Cardiac fibroblast (primary cell): Measurements from ENCODE around the gene MSN.
"Not testable (repeated sequence)": the region's sequence is repeated elsewhere in the genome, so short reads cannot be mapped to it uniquely, and the experiment has no call there.

Experiments used
- DNase-seq, 2 donors: peaks; one replicate each; pipeline versions ENCODE4 v3.0.0 to v3.0.0-alpha.2; 2010; ENCODE audit warnings: low read depth in 2 of 2
- H3K4me3 ChIP-seq, 2 donors: replicated peaks in 1 of 2; 1 replicate in 1 of 2; 2 replicates in 1 of 2; pipeline ENCODE4 v1.5.1; 2011; ENCODE audit warnings: low read depth in 2 of 2, low read length in 2 of 2, mild to moderate bottlenecking in 2 of 2, moderate library complexity in 1 of 2
- TF ChIP-seq, protein P1 (sequence below): IDR thresholded peaks from one replicate; pipeline ENCODE4 v1.5.1; 2011; ENCODE audit warnings: low read depth, mild to moderate bottlenecking, low read length, inconsistent platforms

The MSN gene

DNA sequence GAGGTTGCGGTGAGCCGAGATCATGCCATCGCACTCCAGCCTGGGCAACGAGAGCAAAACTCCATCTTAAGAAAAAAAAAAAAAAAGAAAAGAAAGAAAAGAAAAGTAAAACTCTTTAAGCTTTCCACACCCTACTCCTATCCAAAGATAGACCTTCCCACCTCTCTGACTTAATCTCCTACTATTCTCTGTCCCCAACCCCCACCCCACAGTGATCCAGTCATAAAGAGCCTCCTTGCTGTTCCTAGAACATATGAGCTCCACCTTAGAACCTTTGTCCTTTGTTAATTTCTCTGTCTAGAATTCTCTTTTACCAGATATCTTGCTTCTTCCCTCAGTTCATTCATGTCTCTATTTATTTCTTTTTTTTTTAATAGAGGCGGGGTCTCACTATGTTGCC is 30.1 kb upstream of the MSN start:
- DNase-seq = no peak
- no peak overlapping the region for H3K4me3 ChIP-seq
- TF ChIP-seq, protein P1, sequence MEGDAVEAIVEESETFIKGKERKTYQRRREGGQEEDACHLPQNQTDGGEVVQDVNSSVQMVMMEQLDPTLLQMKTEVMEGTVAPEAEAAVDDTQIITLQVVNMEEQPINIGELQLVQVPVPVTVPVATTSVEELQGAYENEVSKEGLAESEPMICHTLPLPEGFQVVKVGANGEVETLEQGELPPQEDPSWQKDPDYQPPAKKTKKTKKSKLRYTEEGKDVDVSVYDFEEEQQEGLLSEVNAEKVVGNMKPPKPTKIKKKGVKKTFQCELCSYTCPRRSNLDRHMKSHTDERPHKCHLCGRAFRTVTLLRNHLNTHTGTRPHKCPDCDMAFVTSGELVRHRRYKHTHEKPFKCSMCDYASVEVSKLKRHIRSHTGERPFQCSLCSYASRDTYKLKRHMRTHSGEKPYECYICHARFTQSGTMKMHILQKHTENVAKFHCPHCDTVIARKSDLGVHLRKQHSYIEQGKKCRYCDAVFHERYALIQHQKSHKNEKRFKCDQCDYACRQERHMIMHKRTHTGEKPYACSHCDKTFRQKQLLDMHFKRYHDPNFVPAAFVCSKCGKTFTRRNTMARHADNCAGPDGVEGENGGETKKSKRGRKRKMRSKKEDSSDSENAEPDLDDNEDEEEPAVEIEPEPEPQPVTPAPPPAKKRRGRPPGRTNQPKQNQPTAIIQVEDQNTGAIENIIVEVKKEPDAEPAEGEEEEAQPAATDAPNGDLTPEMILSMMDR = no peak

DNA sequence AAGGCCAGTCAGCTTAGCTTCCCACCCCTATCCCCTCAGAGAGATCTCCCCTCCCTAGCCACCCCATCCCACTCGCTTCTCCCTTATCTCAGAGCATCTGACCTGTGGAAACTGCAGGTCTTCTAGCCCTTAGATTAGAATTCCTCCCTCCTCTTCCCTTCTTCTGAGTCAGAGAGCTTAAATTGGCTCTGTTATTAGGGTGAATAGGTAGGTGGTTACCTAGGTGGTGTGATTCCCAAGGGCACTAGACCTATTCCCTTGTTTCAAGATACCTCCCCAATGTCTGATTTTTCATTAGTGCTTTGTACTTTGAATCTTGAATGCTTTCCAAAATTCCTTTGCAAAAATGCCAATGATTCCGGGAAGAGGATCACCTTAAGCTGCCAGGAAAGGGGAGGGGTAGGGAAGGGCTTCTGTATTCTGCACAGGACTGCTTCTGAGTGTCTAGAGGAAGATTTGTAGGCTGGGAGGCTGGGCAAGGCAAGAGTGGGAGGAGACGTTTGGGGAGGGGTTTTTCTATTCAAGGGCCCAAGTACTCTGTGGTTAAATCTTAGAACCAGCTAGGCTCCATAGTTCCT is 24.5 kb upstream of the MSN start:
- TF ChIP-seq, protein P1 = no peak
- no peak overlapping the region for H3K4me3 ChIP-seq
- DNase-seq = peak in 1 of 2 donors; percentile 57

DNA sequence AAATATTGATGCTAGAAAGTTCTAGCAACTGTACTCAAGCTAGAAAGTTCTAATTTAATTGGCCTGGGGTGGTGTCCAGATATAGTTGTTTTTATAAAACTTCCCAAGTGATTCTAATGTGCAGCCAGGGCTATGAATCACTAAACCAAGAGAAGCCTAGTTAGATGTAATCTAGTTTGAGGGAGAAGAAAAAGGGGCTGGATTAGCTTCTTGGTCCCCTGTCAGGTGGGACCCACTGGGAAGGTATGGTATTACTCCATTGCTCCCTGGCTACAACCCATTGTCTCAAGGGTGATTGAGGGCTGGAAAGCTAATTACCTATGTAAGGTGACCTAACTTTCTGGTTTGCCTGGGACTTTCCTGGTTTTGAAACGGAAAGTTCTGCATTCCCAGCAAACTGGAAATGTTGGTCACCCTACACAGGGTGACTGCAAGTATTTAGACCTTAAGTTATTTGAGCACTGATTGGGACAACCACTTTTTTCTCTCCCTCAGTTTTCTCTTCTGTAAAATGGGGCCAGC is 23.9 kb upstream of the MSN start:
- TF ChIP-seq, protein P1 = no peak
- DNase-seq = peak in 1 of 2 donors; percentile 42
- no peak overlapping the region for H3K4me3 ChIP-seq

DNA sequence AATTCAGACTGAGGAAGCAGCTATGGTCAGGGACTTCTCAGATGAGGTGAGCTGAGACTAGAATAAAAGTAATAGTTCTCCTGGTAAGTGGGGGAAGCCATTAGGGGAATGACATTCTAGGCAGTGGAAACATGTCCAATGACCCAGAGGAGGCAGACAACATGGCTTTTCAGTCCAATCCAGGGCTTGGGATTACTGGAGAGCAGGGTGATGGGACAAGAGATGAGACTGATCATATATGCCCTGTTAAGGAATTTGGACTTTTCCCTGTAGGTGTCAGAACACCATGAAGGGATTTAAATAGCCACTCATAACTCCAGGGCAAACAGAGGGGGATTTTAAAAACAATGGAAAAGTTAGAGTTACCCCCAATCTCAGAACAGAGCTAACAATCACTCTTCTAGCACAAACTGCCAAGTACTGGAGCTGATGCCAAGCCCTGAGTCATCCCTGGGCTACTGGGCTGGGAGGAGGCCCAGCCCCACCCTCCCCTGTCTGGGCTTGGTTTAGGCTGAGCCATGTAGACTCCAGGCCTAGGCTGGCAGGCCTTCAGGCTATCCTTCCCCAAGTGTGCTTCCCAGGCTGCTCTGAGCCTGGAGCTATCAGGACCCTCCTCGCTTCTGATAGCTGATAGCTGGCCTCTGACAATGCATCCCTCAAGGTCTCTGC is 22.7 kb upstream of the MSN start:
- DNase-seq = peak; percentile 85 to 87
- no peak overlapping the region for H3K4me3 ChIP-seq
- TF ChIP-seq, protein P1 = no peak

DNA sequence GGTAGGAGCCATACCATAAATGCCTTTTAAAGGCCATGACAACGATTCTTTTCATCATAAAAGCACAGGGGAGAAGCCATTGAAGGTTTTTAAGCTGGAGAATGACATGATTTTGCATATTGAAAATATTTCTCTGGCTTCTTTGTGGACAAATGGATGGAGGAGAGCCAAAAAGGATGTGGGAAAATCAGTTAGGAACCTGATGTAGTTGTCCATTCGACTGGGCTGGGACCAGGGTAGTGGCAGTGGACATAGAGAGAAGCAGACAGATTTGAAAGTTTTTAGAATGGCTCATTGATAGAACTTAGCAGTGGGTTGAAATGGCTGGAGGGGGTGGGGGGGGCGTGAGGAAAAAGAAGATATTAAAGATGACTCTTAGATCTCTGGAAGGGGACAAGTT is 19.7 kb upstream of the MSN start:
- DNase-seq = no peak

DNA sequence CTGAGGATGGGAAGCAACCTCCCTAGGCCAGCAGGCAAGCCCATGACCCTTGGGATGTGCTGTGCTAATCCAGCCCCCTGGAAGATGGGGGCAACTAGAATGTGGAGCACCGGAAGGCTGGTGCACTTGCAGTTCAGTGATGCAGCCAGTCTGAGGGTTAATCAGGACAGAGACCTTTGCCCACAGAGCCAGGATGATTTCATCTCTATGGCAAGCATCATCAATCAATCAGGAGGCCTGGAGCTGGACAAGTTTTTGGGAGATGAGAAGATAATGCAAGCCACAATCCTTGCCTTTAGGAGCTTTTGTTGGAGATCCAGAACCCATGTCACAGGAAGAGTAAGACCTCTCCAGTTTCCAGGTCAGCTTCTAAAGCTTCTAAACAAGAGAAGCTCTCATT is 15.4 kb upstream of the MSN start:
- TF ChIP-seq, protein P1 = no peak
- no peak for DNase-seq

More for the DNA sequence above, 19.7 kb upstream of the MSN start:
- no peak overlapping the region for H3K4me3 ChIP-seq
- TF ChIP-seq, protein P1 = no peak

DNA sequence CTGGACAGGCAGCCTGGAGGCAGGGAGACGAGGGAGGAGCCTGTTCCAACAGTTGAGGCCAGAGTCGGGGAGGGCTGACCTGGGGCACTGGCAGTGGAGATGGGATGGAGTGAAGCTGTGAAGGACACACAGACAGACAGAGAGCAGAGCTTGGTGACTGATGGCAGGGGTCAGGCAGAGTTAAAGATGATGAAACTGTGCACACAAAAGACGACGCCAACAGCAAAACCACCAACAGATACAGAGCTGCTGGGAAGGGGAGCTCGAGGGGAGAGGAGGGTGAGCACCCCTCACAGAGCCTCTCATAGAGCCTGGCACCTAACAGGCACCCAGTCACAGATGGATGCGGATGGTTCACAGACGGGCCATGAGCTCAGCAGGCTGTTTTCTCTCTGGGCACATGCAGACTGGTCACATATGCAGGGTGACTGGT is 10.4 kb upstream of the MSN start:
- not testable (repeated sequence) for DNase-seq

More for the DNA sequence above, 15.4 kb upstream of the MSN start:
- no peak overlapping the region for H3K4me3 ChIP-seq

More for the DNA sequence above, 10.4 kb upstream of the MSN start:
- not testable (repeated sequence) for H3K4me3 ChIP-seq
